ENCODE measurements around the gene BID. TPM values are rescaled to one million over a fixed set of nuclear protein-coding genes. Genes with fewer than 3 reads are reported as not detected.

The BID gene
- total RNA-seq, 2 donors from 2014 or later, result 13.5 to 18.1 TPM

- Histone ChIP-seq H3K27ac (no peak overlapping the region), H3K36me3 (no peaks in the 10 kb centered on the region), H3K4me1 (ENCODE audit: control insufficient read depth in 1 of 2, low read depth in 2 of 2) (peaks cover 7 to 13% of the 10 kb centered on the region in 2 donors), H3K27me3 (replicated peaks; ENCODE audit: insufficient read depth) (no peaks in the 10 kb centered on the region), H3K9me3 (no peaks in the 10 kb centered on the region), H3K4me3 (no peak overlapping the region)
- DNase-seq (ENCODE audit: low spot score), result no peak
- TF ChIP-seq CTCF (IDR thresholded peaks at IDR 0.05), result no peak
- no peak for ATAC-seq (ENCODE audit: insufficient number of reproducible peaks, low FRiP score, low read depth)
These were observed 6.0 kb upstream of the BID start for GRCh38 chr22:17780116-17780740.

GRCh38 chr22:17779286-17780115 is 5.2 kb upstream of the BID start:
- no peak for TF ChIP-seq CTCF (IDR thresholded peaks at IDR 0.05)

GRCh38 chr22:17778412-17778976 is 4.2 kb upstream of the BID start:
- DNase-seq (ENCODE audit: low spot score) (no peak), ATAC-seq (ENCODE audit: insufficient number of reproducible peaks, low FRiP score, low read depth) (no peak)
- Histone ChIP-seq H3K4me3 (no peak overlapping the region), H3K27me3 (replicated peaks; ENCODE audit: insufficient read depth) (no peaks in the 10 kb centered on the region), H3K4me1 (ENCODE audit: control insufficient read depth in 1 of 2, low read depth in 2 of 2) (peaks cover 9 to 17% of the 10 kb centered on the region in 2 donors), H3K9me3 (no peaks in the 10 kb centered on the region), H3K36me3 (no peaks in the 10 kb centered on the region), H3K27ac (no peak overlapping the region)
- TF ChIP-seq CTCF (IDR thresholded peaks at IDR 0.05), result no peak

More at GRCh38 chr22:17779286-17780115, 5.2 kb upstream of the BID start:
- Histone ChIP-seq H3K27me3 (replicated peaks; ENCODE audit: insufficient read depth) (no peaks in the 10 kb centered on the region), H3K36me3 (no peaks in the 10 kb centered on the region), H3K4me1 (ENCODE audit: control insufficient read depth in 1 of 2, low read depth in 2 of 2) (peaks cover 7 to 13% of the 10 kb centered on the region in 2 donors), H3K4me3 (no peak overlapping the region), H3K27ac (no peak overlapping the region), H3K9me3 (no peaks in the 10 kb centered on the region)
- ATAC-seq (ENCODE audit: insufficient number of reproducible peaks, low FRiP score, low read depth) (no peak), DNase-seq (ENCODE audit: low spot score) (no peak)

- ATAC-seq (ENCODE audit: insufficient number of reproducible peaks, low FRiP score, low read depth) (no peak), DNase-seq (ENCODE audit: low spot score) (no peak)
- no peaks in the 10 kb centered on the region for H3K9me3 ChIP-seq
- peak overlapping the region in 1 of 2 donors; percentile 36 for H3K27ac ChIP-seq
- no peak for TF ChIP-seq CTCF (IDR thresholded peaks at IDR 0.05)
- peak overlapping the region; percentile 60 for H3K4me3 ChIP-seq
- H3K4me1 ChIP-seq (ENCODE audit: control insufficient read depth in 1 of 2, low read depth in 2 of 2), result peaks cover 10 to 24% of the 10 kb centered on the region in 2 donors
- no peaks in the 10 kb centered on the region for H3K36me3 ChIP-seq
- H3K27me3 ChIP-seq (replicated peaks; ENCODE audit: insufficient read depth), result no peaks in the 10 kb centered on the region
These were observed 3.4 kb upstream of the BID start for GRCh38 chr22:17777717-17778044.

GRCh38 chr22:17777005-17777716 is 2.9 kb upstream of the BID start:
- peak overlapping the region; percentile 60 for H3K4me3 ChIP-seq
- DNase-seq (ENCODE audit: low spot score), result no peak
- no peaks in the 10 kb centered on the region for H3K36me3 ChIP-seq
- no peaks in the 10 kb centered on the region for H3K9me3 ChIP-seq
- peak overlapping the region in 1 of 2 donors; percentile 36 for H3K27ac ChIP-seq
- H3K27me3 ChIP-seq (replicated peaks; ENCODE audit: insufficient read depth), result no peaks in the 10 kb centered on the region
- TF ChIP-seq CTCF (IDR thresholded peaks at IDR 0.05), result no peak
- no peak for ATAC-seq (ENCODE audit: insufficient number of reproducible peaks, low FRiP score, low read depth)
- peaks cover 10 to 24% of the 10 kb centered on the region in 2 donors for H3K4me1 ChIP-seq (ENCODE audit: control insufficient read depth in 1 of 2, low read depth in 2 of 2)
